ENCODE measurements around the gene YTHDC2. TPM values are rescaled to one million over a fixed set of nuclear protein-coding genes. Genes with fewer than 3 reads are reported as not detected.

The YTHDC2 gene
- total and polyA plus RNA-seq, 2 of the 13 experiments (the other 11 are each of a cell fraction or from before 2014, with no cell fraction given) = 6.7 to 17.8 TPM

- Histone ChIP-seq H3K9ac (ENCODE audit: insufficient read depth, low read depth, low read length) (no peak overlapping the region), H4K20me1 (ENCODE audit: insufficient read depth, low read length) (no peaks in the 10 kb centered on the region), H3K4me2 (ENCODE audit: low read depth, low read length) (no peak overlapping the region), H3K4me1 (ENCODE audit: insufficient read depth, low read length) (peaks cover 24% of the 10 kb centered on the region), H3K79me2 (ENCODE audit: insufficient read depth, low read length) (peaks cover 9% of the 10 kb centered on the region), H3K27me3 (ENCODE audit: control insufficient read depth in 1 of 2, insufficient read depth in 2 of 2, low read length in 2 of 2) (no peaks in the 10 kb centered on the region), H3K9me3 (ENCODE audit: low read length) (no peaks in the 10 kb centered on the region), H2AFZ (ENCODE audit: low read length) (no peak overlapping the region), H3K27ac (ENCODE audit: extremely low read length, insufficient read depth, low read length) (no peak overlapping the region), H3K36me3 (replicated peaks in 1 of 2; ENCODE audit: control insufficient read depth in 1 of 2, insufficient read depth in 2 of 2, low read length in 2 of 2) (no peaks in the 10 kb centered on the region; a peak in 1 of 5 replicates), H3K4me3 (replicated peaks in 1 of 3; ENCODE audit: insufficient read depth in 1 of 3, low read depth in 2 of 3, low read length in 3 of 3) (no peak overlapping the region)
- CTCF ChIA-PET (ENCODE audit: low intra/inter-chr PET ratio, low total read pairs) = no interaction called here
- in situ Hi-C loops (cut with HindIII; ENCODE audit: extremely low pct_ligation_motif_present, low pct_unique_long_range_greater_than_20kb) (loop anchor here (25.0 kb wide), 1 partner anchor 486 kb away; no protein-coding TSS in a partner anchor), intact Hi-C loops (cut with micrococcal nuclease; ENCODE audit: unreplicated experiment) (no loop called here)
- 96% methylated on average over 2 of the region's 2 CpGs for WGBS (ENCODE audit: low lambda C conversion rate)
- FAIRE-seq (no peak), DNase-seq (ENCODE audit: low spot score) (no peak), ATAC-seq (no peak)
- POLR2A ChIA-PET = no interaction called here
- no TSS peak for BruUV-seq (replicated peaks)
- TF ChIP-seq SPEN (CRISPR knock-in tag; IDR thresholded peaks at IDR 0.05; ENCODE audit: low read depth) (no peak), PHB2 (IDR thresholded peaks at IDR 0.05; ENCODE audit: partially characterized antibody) (no peak), GFI1 (CRISPR knock-in tag; IDR thresholded peaks at IDR 0.05; ENCODE audit: borderline replicate concordance) (no peak), SRF (IDR thresholded peaks at IDR 0.05; ENCODE audit: low read depth, low read length) (no peak), THRA (CRISPR knock-in tag; IDR thresholded peaks at IDR 0.05; ENCODE audit: borderline replicate concordance) (no peak), ZNF343 (CRISPR knock-in tag; IDR thresholded peaks at IDR 0.05) (no peak), ZNF232 (CRISPR knock-in tag; IDR thresholded peaks at IDR 0.05; ENCODE audit: borderline replicate concordance) (no peak), FOXM1 (CRISPR knock-in tag; IDR thresholded peaks at IDR 0.05) (no peak), SAFB2 (CRISPR knock-in tag; IDR thresholded peaks at IDR 0.05; ENCODE audit: borderline replicate concordance, low read depth) (no peak), ELF4 (CRISPR knock-in tag; IDR thresholded peaks at IDR 0.05; ENCODE audit: borderline replicate concordance) (no peak), FOXJ3 (CRISPR knock-in tag; IDR thresholded peaks at IDR 0.05; ENCODE audit: borderline replicate concordance) (no peak), GLI4 (CRISPR knock-in tag; IDR thresholded peaks at IDR 0.05; ENCODE audit: borderline replicate concordance) (no peak), HINFP (CRISPR knock-in tag; IDR thresholded peaks at IDR 0.05; ENCODE audit: low read depth) (no peak), ZNF350 (CRISPR knock-in tag; IDR thresholded peaks at IDR 0.05; ENCODE audit: borderline replicate concordance, low read depth) (no peak)
- TF ChIP-seq, protein P1, sequence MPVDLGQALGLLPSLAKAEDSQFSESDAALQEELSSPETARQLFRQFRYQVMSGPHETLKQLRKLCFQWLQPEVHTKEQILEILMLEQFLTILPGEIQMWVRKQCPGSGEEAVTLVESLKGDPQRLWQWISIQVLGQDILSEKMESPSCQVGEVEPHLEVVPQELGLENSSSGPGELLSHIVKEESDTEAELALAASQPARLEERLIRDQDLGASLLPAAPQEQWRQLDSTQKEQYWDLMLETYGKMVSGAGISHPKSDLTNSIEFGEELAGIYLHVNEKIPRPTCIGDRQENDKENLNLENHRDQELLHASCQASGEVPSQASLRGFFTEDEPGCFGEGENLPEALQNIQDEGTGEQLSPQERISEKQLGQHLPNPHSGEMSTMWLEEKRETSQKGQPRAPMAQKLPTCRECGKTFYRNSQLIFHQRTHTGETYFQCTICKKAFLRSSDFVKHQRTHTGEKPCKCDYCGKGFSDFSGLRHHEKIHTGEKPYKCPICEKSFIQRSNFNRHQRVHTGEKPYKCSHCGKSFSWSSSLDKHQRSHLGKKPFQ (CRISPR knock-in tag; IDR thresholded peaks at IDR 0.05; ENCODE audit: insufficient replicate concordance) = no peak
- TF ChIP-seq, protein P2, sequence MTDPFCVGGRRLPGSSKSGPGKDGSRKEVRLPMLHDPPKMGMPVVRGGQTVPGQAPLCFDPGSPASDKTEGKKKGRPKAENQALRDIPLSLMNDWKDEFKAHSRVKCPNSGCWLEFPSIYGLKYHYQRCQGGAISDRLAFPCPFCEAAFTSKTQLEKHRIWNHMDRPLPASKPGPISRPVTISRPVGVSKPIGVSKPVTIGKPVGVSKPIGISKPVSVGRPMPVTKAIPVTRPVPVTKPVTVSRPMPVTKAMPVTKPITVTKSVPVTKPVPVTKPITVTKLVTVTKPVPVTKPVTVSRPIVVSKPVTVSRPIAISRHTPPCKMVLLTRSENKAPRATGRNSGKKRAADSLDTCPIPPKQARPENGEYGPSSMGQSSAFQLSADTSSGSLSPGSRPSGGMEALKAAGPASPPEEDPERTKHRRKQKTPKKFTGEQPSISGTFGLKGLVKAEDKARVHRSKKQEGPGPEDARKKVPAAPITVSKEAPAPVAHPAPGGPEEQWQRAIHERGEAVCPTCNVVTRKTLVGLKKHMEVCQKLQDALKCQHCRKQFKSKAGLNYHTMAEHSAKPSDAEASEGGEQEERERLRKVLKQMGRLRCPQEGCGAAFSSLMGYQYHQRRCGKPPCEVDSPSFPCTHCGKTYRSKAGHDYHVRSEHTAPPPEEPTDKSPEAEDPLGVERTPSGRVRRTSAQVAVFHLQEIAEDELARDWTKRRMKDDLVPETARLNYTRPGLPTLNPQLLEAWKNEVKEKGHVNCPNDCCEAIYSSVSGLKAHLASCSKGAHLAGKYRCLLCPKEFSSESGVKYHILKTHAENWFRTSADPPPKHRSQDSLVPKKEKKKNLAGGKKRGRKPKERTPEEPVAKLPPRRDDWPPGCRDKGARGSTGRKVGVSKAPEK (CRISPR knock-in tag; IDR thresholded peaks at IDR 0.05; ENCODE audit: borderline replicate concordance) = no peak
- TF ChIP-seq, protein P3, sequence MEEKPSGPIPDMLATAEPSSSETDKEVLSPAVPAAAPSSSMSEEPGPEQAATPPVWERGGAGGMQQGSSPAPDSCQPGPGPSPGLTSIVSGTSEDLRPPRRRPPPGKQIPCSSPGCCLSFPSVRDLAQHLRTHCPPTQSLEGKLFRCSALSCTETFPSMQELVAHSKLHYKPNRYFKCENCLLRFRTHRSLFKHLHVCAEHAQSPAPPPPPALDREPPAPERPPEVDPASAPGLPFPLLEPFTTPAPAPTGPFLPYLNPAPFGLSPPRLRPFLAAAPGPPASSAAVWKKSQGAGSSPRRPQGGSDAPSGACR (CRISPR knock-in tag; IDR thresholded peaks at IDR 0.05) = no peak
Observed at GRCh38 chr5:113523168-113523567, 9.7 kb downstream of the YTHDC2 start.

All from HepG2 (cell line).